ENCODE measurements around the gene SEZ6L2. TPM values are rescaled to one million over a fixed set of nuclear protein-coding genes. Genes with fewer than 3 reads are reported as not detected.

SEZ6L2 gene
- total and polyA plus RNA-seq, 2 of the 13 experiments (the other 11 are each of a cell fraction or from before 2014, with no cell fraction given): 14.9 to 16.9 TPM

GRCh38 chr16:29926711-29927052, 27.3 kb upstream of the SEZ6L2 start (continued):
- TF ChIP-seq LCORL (IDR thresholded peaks at IDR 0.05): no peak
- 0 out of 2 replicates have a peak, but pooled peaks have one; percentile 11 for TF ChIP-seq LCORL (CRISPR knock-in tag; IDR thresholded peaks at IDR 0.05)
- peak; percentile 24; the same call in 1 of the 2 replicates for TF ChIP-seq CTCF (CRISPR knock-in tag; IDR thresholded peaks at IDR 0.05)
- TF ChIP-seq PREB (CRISPR knock-in tag; IDR thresholded peaks at IDR 0.05): peak; percentile 6; the same call in 1 of the 2 replicates
- no peak for TF ChIP-seq ZBTB10 (CRISPR knock-in tag; IDR thresholded peaks at IDR 0.05; ENCODE audit: borderline replicate concordance)
- TF ChIP-seq SOX6 (IDR thresholded peaks at IDR 0.05): no peak
- no peak; the same call in 1 of the 2 replicates for TF ChIP-seq SOX6 (CRISPR knock-in tag; IDR thresholded peaks at IDR 0.05)
- TF ChIP-seq ZNF274 (CRISPR knock-in tag; IDR thresholded peaks at IDR 0.05): 0 out of 2 replicates have a peak, but pooled peaks have one; percentile 7
- TF ChIP-seq MLXIP (CRISPR knock-in tag; IDR thresholded peaks at IDR 0.05; ENCODE audit: borderline replicate concordance): no peak
- TF ChIP-seq KDM5B (CRISPR knock-in tag; IDR thresholded peaks at IDR 0.05; ENCODE audit: borderline replicate concordance): 0 out of 2 replicates have a peak, but pooled peaks have one; percentile 9
- TF ChIP-seq ZNF44 (CRISPR knock-in tag; IDR thresholded peaks at IDR 0.05): peak; percentile 95; the same call in 1 of the 2 replicates
- TF ChIP-seq ZNF292 (CRISPR knock-in tag; IDR thresholded peaks at IDR 0.05; ENCODE audit: borderline replicate concordance, low read depth): peak; percentile 16; the same call in 1 of the 2 replicates
- TF ChIP-seq TOE1 (CRISPR knock-in tag; IDR thresholded peaks at IDR 0.05): no peak
- TF ChIP-seq NR2C2 (CRISPR knock-in tag; IDR thresholded peaks at IDR 0.05; ENCODE audit: borderline replicate concordance): no peak
- peak; percentile 9 for TF ChIP-seq ARID5B (CRISPR knock-in tag; IDR thresholded peaks at IDR 0.05)
- TF ChIP-seq GLI4 (CRISPR knock-in tag; IDR thresholded peaks at IDR 0.05; ENCODE audit: borderline replicate concordance): peak; percentile 87; the same call in 1 of the 2 replicates
- no peak for TF ChIP-seq CREBL2 (CRISPR knock-in tag; IDR thresholded peaks at IDR 0.05; ENCODE audit: borderline replicate concordance)

All from HepG2 (cell line).